Esophagus muscularis mucosa (tissue), 4 donors: ENCODE results near the gene BCAS3.

Experiments used
- CTCF ChIP-seq, 3 experiments: fragments of 200-600 bp in 2 of 3; fragments of 450-650 bp in 1 of 3; sonication (generic) in 2 of 3; IDR thresholded peaks; one replicate each; pipeline ENCODE4 v1.5.1; 2017 to 2019; ENCODE audit warnings: antibody characterized with exemption in 3 of 3, mild to moderate bottlenecking in 2 of 3, moderate library complexity in 1 of 3
- EP300 ChIP-seq: sonication (generic); formaldehyde crosslinking; IDR thresholded peaks from one replicate; pipeline ENCODE4 v1.6.1; 2017; ENCODE audit warnings: antibody characterized with exemption
- POLR2A ChIP-seq: fragments of 450-650 bp; IDR thresholded peaks from one replicate; pipeline ENCODE4 v1.6.1; 2017; ENCODE audit warnings: antibody characterized with exemption, moderate library complexity, mild to moderate bottlenecking, low read depth
- POLR2AphosphoS5 ChIP-seq, 2 donors: sonication (generic); formaldehyde crosslinking; IDR thresholded peaks; one replicate each; pipeline ENCODE4 v1.6.1; 2017; ENCODE audit warnings: antibody characterized with exemption in 2 of 2

GRCh38 chr17:60893475-60893874 is 215.8 kb downstream of the BCAS3 start:
- TF ChIP-seq EP300 (no peak), CTCF (IDR thresholded peaks at IDR 0.05) (no peak), POLR2AphosphoS5 (IDR thresholded peaks at IDR 0.05) (no peak), POLR2A (no peak)
